ENCODE data around the gene DLGAP1. TPM values are rescaled to one million over a fixed set of nuclear protein-coding genes. Genes with fewer than 3 reads are reported as not detected.

DLGAP1 gene
- total and polyA plus RNA-seq, 2 of the 4 experiments (the other 2 are of a cell fraction): under 0.01 to 0.09 TPM

DNA sequence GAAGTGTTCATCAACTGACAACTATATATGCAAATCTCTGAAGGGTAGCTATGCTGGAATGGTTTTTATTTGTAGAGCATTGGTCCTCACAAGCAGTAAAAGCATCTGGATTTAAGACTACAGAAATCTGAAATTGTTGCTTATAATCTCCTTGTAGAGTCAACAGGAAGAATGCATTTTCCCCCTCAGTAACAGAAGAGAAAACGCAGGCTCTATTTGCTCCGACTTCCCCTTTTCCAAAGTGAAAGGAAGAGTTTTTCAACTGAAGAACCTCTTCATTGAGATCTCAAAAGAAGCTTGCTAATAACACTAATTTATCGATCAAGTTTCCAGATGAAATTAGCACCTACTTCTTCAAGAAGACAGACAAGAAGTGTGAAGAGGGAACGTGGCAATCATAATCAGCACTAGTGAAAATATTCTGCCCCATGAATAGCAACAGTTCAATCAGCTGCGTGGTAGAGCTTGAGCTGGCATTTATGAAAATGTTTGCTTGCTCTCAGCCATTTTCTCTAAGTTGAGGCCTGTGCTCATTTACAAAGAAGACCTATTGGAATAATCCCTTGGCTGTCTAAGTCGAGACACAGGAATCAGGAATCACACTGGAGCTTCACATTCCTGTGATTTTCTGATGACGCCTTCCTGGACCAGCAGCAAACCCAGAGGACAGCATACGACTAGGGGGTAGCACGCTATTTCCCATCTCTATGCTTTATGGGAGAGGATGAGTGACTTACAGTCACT is 961.4 kb downstream of the DLGAP1 start:
- Histone ChIP-seq H3K56ac (ENCODE audit: extremely low read depth, insufficient read depth, low read length) (no peak overlapping the region), H3K79me1 (ENCODE audit: low read depth in 1 of 2, low read length in 2 of 2) (no peaks in the 10 kb centered on the region), H3K27me3 (ENCODE audit: control insufficient read depth, insufficient read depth, low read length) (0 out of 2 replicates have a peak, but pooled peaks cover 4% of the 10 kb centered on the region), H4K20me1 (ENCODE audit: insufficient read depth, low read length) (no peaks in the 10 kb centered on the region), H3K4ac (ENCODE audit: low read depth, low read length) (no peak overlapping the region), H3K18ac (ENCODE audit: low read depth, low read length) (no peak overlapping the region), H2BK120ac (ENCODE audit: low read depth, low read length) (no peak overlapping the region), H2BK20ac (ENCODE audit: low read depth, low read length) (no peak overlapping the region), H3K36me3 (ENCODE audit: control insufficient read depth, insufficient read depth, low read length) (no peaks in the 10 kb centered on the region), H4K5ac (ENCODE audit: low read depth, low read length) (no peak overlapping the region), H2AK9ac (replicated peaks; ENCODE audit: low read depth, low read length, poor library complexity) (no peak overlapping the region), H3K9ac (ENCODE audit: low read depth, low read length) (no peak overlapping the region), H3K4me1 (ENCODE audit: control insufficient read depth, insufficient read depth, low read length) (no peaks in the 10 kb centered on the region), H2BK5ac (ENCODE audit: low read depth, low read length, poor library complexity, severe bottlenecking) (no peak overlapping the region), H2AK5ac (ENCODE audit: low read depth, low read length) (no peak overlapping the region), H3K14ac (replicated peaks; ENCODE audit: low read depth, low read length) (no peak overlapping the region), H2BK15ac (ENCODE audit: low read depth, low read length) (no peak overlapping the region), H4K8ac (ENCODE audit: low read depth in 2 of 2, low read length in 2 of 2) (no peak overlapping the region), H3K23ac (ENCODE audit: low read depth, low read length) (no peak overlapping the region), H4K91ac (ENCODE audit: insufficient read depth, low read depth, low read length) (no peak overlapping the region), H3K27ac (ENCODE audit: insufficient read depth, low read length) (no peak overlapping the region), H3K9me1 (ENCODE audit: insufficient read depth, low read length) (no peaks in the 10 kb centered on the region), H3K4me3 (ENCODE audit: insufficient read depth, low read depth, low read length) (no peak overlapping the region), H3K4me2 (ENCODE audit: low read depth, low read length) (no peak overlapping the region; the same call in 1 of the 2 replicates), H3K9me3 (ENCODE audit: control insufficient read depth, insufficient read depth, low read length) (no peaks in the 10 kb centered on the region), H2AFZ (replicated peaks; ENCODE audit: low read length, poor library complexity) (no peak overlapping the region)
- no TSS peak for BruUV-seq (replicated peaks)
- 100% methylated on average over 1 of the region's 9 CpGs; no CpG with 5 or more reads in 1 of the 2 experiments for WGBS, 2 experiments (ENCODE audit: extremely low coverage in 2 of 2, insufficient read length in 1 of 2)
- no peak for ATAC-seq (ENCODE audit: low read depth)
- intact Hi-C loops (cut with micrococcal nuclease): no loop called here
- in situ Hi-C loops (cut with MboI; ENCODE audit: low sequenced_read_pairs): no loop called here
- CTCF ChIA-PET: interaction anchor here (1.0 kb wide), 1 partner anchor 11 kb away, joined by 3 read pairs; no protein-coding TSS in a partner anchor
- no peak for DNase-seq
- TF ChIP-seq BHLHE40 (IDR thresholded peaks at IDR 0.05; ENCODE audit: low read depth, low read length) (no peak), NFE2L2 (IDR thresholded peaks at IDR 0.05; ENCODE audit: low read depth, low read length) (no peak), FOS (IDR thresholded peaks at IDR 0.05; ENCODE audit: low read depth, low read length) (no peak), CHD1 (IDR thresholded peaks at IDR 0.05; ENCODE audit: low read depth, low read length) (no peak), RCOR1 (IDR thresholded peaks at IDR 0.05; ENCODE audit: insufficient replicate concordance, low read length) (no peak), SMC3 (IDR thresholded peaks at IDR 0.05; ENCODE audit: low read depth, low read length) (no peak), MXI1 (IDR thresholded peaks at IDR 0.05; ENCODE audit: borderline replicate concordance, low read depth, low read length) (no peak), MAFK (IDR thresholded peaks at IDR 0.05; ENCODE audit: low read depth, low read length) (no peak), POLR2A (IDR thresholded peaks at IDR 0.05; ENCODE audit: low read depth, low read length) (no peak), RFX5 (IDR thresholded peaks at IDR 0.05; ENCODE audit: low read depth, low read length) (no peak), MAZ (IDR thresholded peaks at IDR 0.05; ENCODE audit: borderline replicate concordance, low read depth, low read length) (no peak), CEBPB (IDR thresholded peaks at IDR 0.05; ENCODE audit: low read depth, low read length) (no peak), RAD21 (IDR thresholded peaks at IDR 0.05; ENCODE audit: low read length) (no peak)
- TF ChIP-seq, protein P1, sequence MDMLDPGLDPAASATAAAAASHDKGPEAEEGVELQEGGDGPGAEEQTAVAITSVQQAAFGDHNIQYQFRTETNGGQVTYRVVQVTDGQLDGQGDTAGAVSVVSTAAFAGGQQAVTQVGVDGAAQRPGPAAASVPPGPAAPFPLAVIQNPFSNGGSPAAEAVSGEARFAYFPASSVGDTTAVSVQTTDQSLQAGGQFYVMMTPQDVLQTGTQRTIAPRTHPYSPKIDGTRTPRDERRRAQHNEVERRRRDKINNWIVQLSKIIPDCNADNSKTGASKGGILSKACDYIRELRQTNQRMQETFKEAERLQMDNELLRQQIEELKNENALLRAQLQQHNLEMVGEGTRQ (IDR thresholded peaks at IDR 0.05; ENCODE audit: low read depth, low read length): no peak
- TF ChIP-seq, protein P2, sequence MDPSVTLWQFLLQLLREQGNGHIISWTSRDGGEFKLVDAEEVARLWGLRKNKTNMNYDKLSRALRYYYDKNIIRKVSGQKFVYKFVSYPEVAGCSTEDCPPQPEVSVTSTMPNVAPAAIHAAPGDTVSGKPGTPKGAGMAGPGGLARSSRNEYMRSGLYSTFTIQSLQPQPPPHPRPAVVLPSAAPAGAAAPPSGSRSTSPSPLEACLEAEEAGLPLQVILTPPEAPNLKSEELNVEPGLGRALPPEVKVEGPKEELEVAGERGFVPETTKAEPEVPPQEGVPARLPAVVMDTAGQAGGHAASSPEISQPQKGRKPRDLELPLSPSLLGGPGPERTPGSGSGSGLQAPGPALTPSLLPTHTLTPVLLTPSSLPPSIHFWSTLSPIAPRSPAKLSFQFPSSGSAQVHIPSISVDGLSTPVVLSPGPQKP (IDR thresholded peaks at IDR 0.05; ENCODE audit: borderline replicate concordance, low read depth, low read length): no peak
- TF ChIP-seq, protein P3, sequence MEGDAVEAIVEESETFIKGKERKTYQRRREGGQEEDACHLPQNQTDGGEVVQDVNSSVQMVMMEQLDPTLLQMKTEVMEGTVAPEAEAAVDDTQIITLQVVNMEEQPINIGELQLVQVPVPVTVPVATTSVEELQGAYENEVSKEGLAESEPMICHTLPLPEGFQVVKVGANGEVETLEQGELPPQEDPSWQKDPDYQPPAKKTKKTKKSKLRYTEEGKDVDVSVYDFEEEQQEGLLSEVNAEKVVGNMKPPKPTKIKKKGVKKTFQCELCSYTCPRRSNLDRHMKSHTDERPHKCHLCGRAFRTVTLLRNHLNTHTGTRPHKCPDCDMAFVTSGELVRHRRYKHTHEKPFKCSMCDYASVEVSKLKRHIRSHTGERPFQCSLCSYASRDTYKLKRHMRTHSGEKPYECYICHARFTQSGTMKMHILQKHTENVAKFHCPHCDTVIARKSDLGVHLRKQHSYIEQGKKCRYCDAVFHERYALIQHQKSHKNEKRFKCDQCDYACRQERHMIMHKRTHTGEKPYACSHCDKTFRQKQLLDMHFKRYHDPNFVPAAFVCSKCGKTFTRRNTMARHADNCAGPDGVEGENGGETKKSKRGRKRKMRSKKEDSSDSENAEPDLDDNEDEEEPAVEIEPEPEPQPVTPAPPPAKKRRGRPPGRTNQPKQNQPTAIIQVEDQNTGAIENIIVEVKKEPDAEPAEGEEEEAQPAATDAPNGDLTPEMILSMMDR (conservative IDR thresholded peaks at IDR 0.05; ENCODE audit: low read depth, low read length): no peak
- POLR2A ChIA-PET (ENCODE audit: unreplicated experiment): no interaction called here
- dilution Hi-C loops (cut with HindIII; ENCODE audit: low sequenced_read_pairs, unreplicated experiment): no loop called here
